SK-N-DZ (cell line): ENCODE measurements around the gene ARHGAP4.

Source experiments
- DNase-seq: peaks from one replicate; pipeline ENCODE4 v3.0.0-alpha.2; 2015; ENCODE audit warnings: low spot score

ARHGAP4 gene

DNA sequence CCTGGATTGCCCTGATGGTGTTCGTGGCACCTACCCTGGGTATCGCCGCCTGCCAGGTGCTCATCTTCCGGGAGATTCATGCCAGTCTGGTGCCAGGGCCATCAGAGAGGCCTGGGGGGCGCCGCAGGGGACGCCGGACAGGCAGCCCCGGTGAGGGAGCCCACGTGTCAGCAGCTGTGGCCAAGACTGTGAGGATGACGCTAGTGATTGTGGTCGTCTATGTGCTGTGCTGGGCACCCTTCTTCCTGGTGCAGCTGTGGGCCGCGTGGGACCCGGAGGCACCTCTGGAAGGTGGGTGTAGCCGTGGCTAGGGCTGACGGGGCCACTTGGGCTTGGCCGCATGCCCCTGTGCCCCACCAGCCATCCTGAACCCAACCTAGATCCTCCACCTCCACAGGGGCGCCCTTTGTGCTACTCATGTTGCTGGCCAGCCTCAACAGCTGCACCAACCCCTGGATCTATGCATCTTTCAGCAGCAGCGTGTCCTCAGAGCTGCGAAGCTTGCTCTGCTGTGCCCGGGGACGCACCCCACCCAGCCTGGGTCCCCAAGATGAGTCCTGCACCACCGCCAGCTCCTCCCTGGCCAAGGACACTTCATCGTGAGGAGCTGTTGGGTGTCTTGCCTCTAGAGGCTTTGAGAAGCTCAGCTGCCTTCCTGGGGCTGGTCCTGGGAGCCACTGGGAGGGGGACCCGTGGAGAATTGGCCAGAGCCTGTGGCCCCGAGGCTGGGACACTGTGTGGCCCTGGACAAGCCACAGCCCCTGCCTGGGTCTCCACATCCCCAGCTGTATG lies 19.7 kb downstream of the ARHGAP4 start:
- DNase-seq = no peak

DNA sequence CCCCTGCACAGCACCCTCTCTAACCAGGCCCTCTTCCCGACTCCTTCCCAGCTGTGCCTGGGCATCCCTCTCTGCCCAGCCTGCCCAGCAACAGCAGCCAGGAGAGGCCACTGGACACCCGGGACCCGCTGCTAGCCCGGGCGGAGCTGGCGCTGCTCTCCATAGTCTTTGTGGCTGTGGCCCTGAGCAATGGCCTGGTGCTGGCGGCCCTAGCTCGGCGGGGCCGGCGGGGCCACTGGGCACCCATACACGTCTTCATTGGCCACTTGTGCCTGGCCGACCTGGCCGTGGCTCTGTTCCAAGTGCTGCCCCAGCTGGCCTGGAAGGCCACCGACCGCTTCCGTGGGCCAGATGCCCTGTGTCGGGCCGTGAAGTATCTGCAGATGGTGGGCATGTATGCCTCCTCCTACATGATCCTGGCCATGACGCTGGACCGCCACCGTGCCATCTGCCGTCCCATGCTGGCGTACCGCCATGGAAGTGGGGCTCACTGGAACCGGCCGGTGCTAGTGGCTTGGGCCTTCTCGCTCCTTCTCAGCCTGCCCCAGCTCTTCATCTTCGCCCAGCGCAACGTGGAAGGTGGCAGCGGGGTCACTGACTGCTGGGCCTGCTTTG lies 20.5 kb downstream of the ARHGAP4 start:
- DNase-seq = no peak

DNA sequence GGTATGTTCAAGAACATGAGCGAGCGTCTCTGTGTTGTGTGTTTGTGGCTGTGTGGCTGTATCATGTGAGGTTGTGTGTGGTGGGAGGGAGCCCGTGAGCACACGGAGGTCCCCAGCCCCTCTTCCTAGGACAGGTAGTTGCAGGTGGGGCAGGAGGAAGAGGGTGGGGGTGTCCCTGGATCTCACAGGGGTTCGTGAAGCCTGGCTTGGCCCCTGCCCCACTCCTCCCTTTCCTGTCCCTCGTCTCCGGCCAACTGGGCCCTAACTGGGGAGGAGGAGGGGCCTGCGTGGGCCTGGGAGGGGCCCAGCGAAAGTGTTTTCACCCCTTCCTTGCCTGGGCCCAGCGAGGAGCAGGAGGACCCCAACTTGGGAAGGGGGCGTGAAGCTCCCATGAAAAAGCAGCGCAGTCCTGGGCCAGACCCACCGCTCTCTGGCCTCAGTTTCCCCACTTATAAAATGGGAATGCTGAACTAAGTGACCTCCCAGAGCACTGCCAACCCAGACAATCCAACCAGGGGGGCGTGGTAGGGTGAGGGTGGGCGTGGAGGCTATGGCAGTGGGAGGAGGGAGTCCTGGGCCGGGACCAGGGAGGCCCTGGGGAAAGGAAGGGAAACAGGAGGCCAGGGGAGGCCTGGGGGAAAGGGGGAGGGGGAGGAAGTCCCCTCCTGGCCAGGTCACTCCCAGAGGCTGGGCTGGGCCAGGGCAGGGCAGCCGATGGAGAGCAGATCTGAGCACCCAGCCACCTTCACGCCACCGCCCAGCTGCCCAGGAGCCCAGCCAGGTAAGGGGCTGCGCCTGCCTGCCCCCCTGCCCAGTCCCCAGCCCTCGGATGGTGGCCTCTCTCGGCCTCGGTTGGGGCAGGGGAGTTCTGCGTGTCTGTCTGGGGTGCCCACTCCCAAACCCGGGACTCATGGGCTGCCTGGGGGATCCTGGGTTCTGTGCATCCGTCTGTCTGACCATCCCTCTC lies 21.8 kb downstream of the ARHGAP4 start, which contains the start of gene AVPR2:
AVPR2 (plus strand) TSS at position 683 of the 967 bp plus-strand sequence. CDS start 473 bp downstream, outside the sequence.
- DNase-seq = peak; percentile 10

DNA sequence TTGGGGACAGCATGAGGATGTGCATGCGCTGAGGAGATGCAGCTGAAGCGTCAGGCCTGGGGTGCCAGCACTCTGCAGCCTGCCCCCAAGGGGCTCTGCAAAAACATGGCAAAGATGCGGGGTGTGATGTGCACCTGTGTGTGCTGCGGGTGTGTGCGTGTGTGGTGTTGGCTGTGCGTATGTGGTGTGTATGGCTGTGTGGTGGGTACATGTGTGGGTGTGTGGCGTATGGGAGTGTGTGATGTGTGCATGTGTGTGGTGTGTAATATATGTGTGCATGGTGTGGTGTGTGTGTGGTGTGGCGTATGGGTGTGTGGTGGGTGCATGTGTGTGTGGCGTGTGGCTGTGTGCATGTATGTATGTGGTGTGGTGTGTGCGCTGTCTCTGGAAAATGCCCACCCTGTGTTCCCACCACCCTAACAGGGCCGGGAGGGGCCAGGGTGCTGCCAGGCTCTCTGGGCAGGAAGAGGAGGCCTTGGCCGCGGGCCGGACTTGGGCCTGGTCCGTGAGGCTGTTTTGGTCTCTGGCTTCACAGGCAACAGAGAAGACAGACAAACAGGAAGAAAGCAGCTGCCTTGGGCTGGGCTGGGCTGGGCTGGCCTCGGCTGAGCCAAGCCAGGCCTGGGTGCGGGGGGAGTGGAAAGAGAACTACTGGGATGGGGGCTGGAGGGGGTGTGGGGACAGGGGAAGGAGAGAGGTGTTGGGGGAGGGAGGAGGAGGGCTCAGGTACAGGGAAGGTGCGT lies 22.7 kb downstream of the ARHGAP4 start:
- no peak for DNase-seq

DNA sequence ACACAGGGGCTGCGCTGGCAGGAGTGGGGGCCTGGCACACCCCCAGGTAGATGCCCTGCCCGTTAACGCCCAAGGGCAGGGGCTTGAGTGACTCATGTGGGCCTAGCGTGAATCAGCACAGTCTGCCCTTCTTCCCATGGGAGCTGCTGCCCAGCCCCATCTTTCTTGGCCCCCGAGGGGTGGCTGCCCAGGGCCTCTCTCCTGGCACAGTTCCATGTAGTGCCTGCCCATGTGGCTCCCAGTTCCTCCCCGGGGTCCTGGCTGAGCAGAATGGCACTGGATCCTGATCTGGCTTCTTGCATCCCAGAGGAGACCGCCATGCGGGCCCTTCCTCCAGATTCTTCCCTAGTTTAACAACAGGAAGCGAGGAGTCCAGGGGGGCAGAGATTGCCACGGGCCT lies 23.7 kb downstream of the ARHGAP4 start:
- DNase-seq = no peak

- no peak for DNase-seq
Measured at GRCh38 chrX:153901753-153902140, 24.3 kb downstream of the ARHGAP4 start.

GRCh38 chrX:153900831-153901752 lies 25.0 kb downstream of the ARHGAP4 start:
- DNase-seq = peak; percentile 58

DNA sequence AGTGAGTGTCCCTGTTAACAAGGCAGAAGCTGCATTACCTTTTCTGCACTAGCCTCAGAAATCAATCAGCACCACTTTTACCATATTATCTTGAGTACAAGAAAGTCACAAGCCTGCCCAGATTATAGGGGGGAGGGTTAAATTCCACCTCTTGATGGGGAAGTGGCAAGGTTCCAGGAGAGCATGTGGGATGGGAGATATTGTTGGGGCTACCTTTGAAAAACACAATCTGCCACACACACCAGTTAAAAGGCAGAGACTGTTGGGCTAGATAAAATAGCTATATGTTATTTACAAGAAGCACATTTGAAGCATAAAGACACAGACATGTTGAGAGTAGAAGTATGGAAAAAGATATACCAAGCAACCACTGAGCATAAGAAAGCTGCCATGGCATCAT lies 28.2 kb downstream of the ARHGAP4 start:
- no peak for DNase-seq

DNA sequence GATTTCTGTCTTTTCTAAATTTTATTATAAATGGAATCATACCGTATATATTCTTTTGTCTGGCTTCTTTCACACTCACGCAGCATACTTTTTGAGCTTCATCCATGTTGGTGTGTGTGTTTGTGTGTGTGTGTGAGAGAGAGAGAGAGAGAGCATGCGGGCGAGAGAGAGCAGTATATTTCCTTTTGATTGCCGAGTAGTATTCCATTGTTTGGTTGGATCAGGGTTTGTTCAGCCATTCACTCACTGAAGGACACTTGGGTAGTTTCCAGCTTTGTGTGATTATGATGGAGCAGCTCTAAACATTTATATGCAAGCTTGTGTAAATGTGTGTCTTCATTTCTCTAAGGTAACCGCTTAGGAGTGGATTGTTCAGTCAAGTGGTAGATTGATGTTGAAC lies 36.9 kb downstream of the ARHGAP4 start:
- DNase-seq = no peak

- DNase-seq = no peak
Measured at GRCh38 chrX:153888344-153888743, 37.7 kb downstream of the ARHGAP4 start.

DNA sequence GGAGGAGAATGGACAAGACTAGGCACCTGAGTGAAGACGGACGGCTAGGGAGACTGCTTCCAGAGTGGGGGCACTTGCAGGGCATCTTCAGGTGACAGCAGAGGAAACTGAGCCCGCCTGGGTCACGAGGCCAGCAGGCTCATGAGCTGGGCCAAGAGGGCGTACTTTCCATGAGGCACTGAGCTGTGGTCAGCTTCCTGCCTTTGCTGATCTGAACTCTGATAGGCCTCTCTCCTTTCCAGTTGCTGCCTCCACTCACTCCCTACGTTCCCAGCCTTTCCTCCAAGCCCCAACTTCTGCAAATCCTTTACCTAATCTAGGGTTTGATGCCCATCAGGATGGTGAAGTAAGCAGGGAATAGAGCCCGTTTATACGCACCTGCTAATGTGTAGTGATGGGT lies 38.7 kb downstream of the ARHGAP4 start:
- no peak for DNase-seq

DNA sequence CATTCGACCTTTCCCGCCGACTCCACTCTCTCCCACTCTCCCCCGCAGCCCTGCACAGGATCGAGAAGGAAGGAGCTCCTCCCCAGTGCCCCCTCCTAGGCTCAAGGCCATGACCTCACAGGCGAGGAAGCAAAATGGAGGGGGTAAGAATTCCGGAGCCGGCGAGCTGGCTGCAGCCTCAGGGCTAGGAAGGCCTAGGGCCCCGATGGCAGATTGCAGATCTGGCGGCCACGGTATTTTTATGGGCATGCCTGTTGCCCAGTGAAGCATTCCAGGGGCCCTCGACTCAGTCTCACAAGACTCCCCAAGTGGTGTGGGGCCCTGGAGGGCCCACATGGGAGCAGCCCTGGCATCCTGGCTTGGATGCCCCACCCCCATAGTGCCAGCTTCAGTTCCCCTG lies 39.1 kb downstream of the ARHGAP4 start:
- DNase-seq = no peak

DNA sequence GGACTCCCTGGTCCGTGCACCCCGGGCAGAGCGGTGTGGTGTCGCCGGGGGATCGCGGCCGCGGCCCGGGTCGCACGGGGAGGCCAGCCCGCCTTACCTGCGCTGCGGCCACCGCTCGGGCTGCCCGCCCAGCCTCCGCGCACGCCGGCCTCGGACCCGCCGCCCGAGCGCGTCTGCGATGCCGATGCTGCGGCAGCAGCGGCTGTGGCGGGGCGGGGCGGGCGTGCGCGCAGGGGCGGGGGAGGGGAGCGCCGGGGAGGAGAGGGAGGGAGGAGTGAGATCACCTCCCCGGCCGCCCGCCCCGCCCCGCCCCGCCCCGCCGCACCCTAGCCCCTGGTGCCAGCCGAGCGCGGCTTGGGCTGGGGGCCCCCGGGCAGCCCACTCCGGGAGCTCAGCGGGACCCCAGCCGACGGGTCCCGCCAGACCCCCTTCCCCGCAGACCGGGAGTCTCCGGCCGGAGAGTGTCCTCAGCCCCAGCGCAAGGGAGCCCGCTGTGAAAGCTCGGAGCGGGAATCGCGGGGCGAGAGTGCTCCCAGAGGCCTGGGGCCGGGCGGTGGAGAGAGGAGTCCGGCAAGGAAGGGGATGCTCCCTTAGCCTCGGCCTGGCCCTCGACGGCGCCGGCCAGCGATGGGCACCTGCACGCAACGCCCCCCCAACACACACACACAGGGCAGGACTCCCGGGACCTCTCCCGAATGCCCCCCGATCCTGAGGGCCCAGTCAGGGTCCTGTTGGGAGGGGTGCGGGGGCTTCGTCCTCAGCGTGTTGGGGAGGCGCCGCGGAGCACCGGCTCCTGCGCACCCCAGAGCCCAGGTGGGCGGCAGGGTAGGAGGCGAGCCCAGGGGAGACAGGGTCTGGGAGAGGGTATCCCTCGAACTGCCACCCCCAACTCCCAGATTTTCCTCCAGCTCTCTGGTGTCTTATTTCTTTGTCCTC lies 39.8 kb downstream of the ARHGAP4 start, which contains the start of gene L1CAM:
L1CAM (minus strand) TSS at position 206 of the 936 bp plus-strand sequence. CDS start 10,337 bp downstream, outside the sequence.
- no peak for DNase-seq

GRCh38 chrX:153885208-153885787 lies 40.8 kb downstream of the ARHGAP4 start:
- no peak for DNase-seq

GRCh38 chrX:153884590-153884989 lies 41.5 kb downstream of the ARHGAP4 start:
- no peak for DNase-seq

GRCh38 chrX:153884136-153884535 lies 41.9 kb downstream of the ARHGAP4 start:
- DNase-seq = no peak

GRCh38 chrX:153883163-153883843 lies 42.8 kb downstream of the ARHGAP4 start:
- peak; percentile 61 for DNase-seq

DNA sequence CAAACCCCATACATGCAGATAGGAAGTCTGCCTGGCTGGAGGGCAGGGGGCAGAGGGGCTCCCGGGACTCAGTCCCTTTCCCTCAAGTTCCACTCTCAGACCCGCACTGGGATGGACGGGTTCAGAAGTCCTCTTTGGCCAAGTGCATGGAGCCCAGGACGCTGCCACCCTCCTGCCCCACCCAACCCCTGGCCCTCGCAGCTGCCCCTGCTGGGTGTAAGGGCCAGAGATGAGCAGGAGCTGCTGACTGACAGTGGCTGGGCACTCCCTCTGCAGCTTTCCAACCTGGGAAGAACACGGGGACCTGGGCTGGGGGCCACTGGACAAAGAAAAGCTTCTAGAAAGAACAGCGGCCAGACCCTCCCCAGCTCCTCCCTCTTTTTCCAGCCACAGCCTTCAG lies 43.5 kb downstream of the ARHGAP4 start:
- DNase-seq = no peak
